ENCODE results near the gene DPH1. TPM values are rescaled to one million over a fixed set of nuclear protein-coding genes. Genes with fewer than 3 reads are reported as not detected.

Gene DPH1
- total RNA-seq, 4 donors from 2014 or later: 25.9 to 130 (median 64.5) TPM

- H3K4me3 ChIP-seq: no peak overlapping the region
Measured at GRCh38 chr17:2016494-2016893, 13.5 kb upstream of the DPH1 start.

GRCh38 chr17:2017274-2017941, 12.5 kb upstream of the DPH1 start:
- H3K27me3 ChIP-seq: no peaks in the 10 kb centered on the region
- TF ChIP-seq POLR2A (IDR thresholded peaks at IDR 0.05): no peak
- TF ChIP-seq CTCF (IDR thresholded peaks at IDR 0.05): no peak
- no peaks in the 10 kb centered on the region for H3K36me3 ChIP-seq
- no peak overlapping the region for H3K27ac ChIP-seq
- no peaks in the 10 kb centered on the region for H3K4me1 ChIP-seq
- peak in 2 of 3 donors; percentile 63 to 67 for DNase-seq
- H3K9me3 ChIP-seq: no peaks in the 10 kb centered on the region
- H3K4me3 ChIP-seq: no peak overlapping the region

More at GRCh38 chr17:2016494-2016893, 13.5 kb upstream of the DPH1 start:
- DNase-seq: no peak
- no peaks in the 10 kb centered on the region for H3K27me3 ChIP-seq
- H3K9me3 ChIP-seq: no peaks in the 10 kb centered on the region
- H3K27ac ChIP-seq: no peak overlapping the region
- no peaks in the 10 kb centered on the region for H3K4me1 ChIP-seq
- TF ChIP-seq CTCF (IDR thresholded peaks at IDR 0.05): no peak
- no peak for TF ChIP-seq POLR2A (IDR thresholded peaks at IDR 0.05)
- H3K36me3 ChIP-seq: no peaks in the 10 kb centered on the region

DNA sequence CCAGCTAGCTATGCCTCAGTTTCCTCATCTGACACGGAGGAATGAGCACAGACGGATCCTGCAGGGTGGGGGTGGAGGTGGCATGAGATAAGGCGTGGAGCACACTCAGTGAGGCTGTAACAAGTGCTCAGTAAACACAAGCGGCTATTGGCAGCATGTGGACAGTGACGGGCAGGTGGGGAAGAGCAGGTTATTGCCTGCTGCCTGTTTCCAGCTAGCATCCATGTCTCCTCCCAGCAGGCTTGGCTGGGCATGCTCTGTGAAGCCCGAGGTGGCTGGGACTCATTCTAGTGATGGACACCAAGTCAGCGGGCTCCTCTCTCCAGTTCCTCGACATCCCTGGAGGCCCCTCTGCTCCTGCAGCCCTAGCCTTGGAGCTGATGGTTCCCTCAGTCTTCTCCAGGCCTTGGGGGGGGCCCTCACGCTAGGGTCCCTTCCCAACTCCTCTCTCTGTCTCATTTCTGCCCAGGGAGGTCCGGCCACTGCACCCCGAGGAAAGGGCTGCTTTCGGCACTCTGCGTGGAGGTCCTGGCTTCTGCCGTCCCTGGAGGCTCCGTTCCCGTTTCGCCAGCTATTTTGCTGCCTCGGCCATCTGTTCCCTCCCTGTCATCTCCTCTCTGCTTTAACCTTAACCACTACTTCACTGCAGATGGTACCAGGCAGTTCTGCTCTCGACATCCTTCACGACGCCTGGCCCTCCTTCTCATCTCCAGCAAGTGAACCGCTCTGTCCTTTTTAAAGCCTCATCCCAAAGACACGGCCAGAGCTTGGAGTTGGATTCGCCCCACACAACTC, 11.0 kb upstream of the DPH1 start:
- peaks cover 0 to 4% of the 10 kb centered on the region in 2 donors for H3K27me3 ChIP-seq
- DNase-seq: no peak
- TF ChIP-seq CTCF (IDR thresholded peaks at IDR 0.05) (no peak), POLR2A (IDR thresholded peaks at IDR 0.05) (no peak)
- no peaks in the 10 kb centered on the region for H3K36me3 ChIP-seq
- no peak overlapping the region for H3K4me3 ChIP-seq
- H3K27ac ChIP-seq: no peak overlapping the region
- peaks cover 0 to 9% (median 7%) of the 10 kb centered on the region in 4 donors for H3K4me1 ChIP-seq
- H3K9me3 ChIP-seq: no peaks in the 10 kb centered on the region

DNA sequence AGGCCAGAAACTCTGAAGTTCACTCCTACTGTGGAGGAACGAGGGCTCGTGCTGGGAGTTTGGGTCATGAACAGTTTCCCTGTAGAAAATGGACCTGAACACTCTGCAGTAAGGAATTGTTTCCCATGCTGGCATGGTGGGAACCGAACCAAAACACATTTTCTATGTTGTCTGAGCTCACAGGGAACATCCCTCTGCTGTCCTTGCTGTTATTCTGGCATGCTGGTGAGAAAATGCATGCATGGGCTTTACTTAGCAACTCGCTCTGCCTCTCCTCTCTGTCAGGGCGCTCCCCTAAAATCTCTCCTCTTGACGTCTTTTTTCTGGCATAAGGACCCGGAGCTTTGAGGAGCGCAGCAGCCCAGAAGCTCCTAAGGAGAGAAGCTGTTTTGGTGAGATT, 10.2 kb upstream of the DPH1 start:
- Histone ChIP-seq H3K4me1 (peaks cover 0 to 17% (median 15%) of the 10 kb centered on the region in 4 donors), H3K4me3 (no peak overlapping the region), H3K9me3 (no peaks in the 10 kb centered on the region), H3K27me3 (peaks cover 0 to 11% of the 10 kb centered on the region in 2 donors), H3K27ac (no peak overlapping the region), H3K36me3 (no peaks in the 10 kb centered on the region)
- no peak for DNase-seq
- TF ChIP-seq POLR2A (IDR thresholded peaks at IDR 0.05): no peak
- TF ChIP-seq CTCF (IDR thresholded peaks at IDR 0.05): no peak

DNA sequence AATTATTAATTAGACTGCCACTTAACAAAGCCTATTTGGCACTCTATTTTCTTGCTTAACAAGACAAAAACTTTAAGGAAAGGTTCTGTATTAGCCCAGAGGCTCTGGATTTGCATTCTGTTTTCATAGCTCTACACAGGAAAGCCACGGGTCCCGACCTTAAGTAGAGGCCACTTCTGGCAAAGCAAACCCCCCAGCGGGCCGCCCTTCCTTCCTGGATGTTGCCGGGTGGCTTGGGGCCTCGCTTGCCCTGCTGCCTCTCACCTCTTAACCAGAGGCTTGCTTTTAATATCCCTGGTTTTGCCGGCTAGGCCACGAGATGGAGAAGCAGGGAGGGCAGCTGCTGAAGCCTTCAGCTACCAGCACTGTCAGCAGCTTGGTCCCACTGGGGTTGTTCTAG, 9.2 kb upstream of the DPH1 start:
- Histone ChIP-seq H3K9me3 (no peaks in the 10 kb centered on the region), H3K4me1 (peaks cover 0 to 27% (median 21%) of the 10 kb centered on the region in 4 donors), H3K36me3 (no peaks in the 10 kb centered on the region), H3K27me3 (peaks cover 0 to 21% of the 10 kb centered on the region in 2 donors), H3K27ac (no peak overlapping the region), H3K4me3 (no peak overlapping the region)
- TF ChIP-seq CTCF (IDR thresholded peaks at IDR 0.05): no peak
- TF ChIP-seq POLR2A (IDR thresholded peaks at IDR 0.05): no peak
- no peak for DNase-seq

Data from Peyer's patch (tissue), 4 donors.